HG03135 (cell line): ENCODE results near the gene EPN1.
"Not testable (repeated sequence)": the region's sequence is repeated elsewhere in the genome, so short reads cannot be mapped to it uniquely, and the experiment has no call there.

Experiments used
- ATAC-seq: cut with Tn5 transposase; IDR thresholded peaks from one replicate; pipeline ENCODE4 v1.9.1; 2021; ENCODE audit warnings: mild to moderate bottlenecking, moderate library complexity; ENCODE audit not compliant: unreplicated experiment

The EPN1 gene

GRCh38 chr19:55716531-55716930 lies 41.5 kb downstream of the EPN1 start:
- ATAC-seq = no peak

GRCh38 chr19:55717251-55717650 lies 42.2 kb downstream of the EPN1 start:
- no peak for ATAC-seq

GRCh38 chr19:55717879-55718711 lies 43.1 kb downstream of the EPN1 start:
- ATAC-seq = not testable (repeated sequence)

- no peak for ATAC-seq
Observed at GRCh38 chr19:55720214-55720746, 45.3 kb downstream of the EPN1 start.

GRCh38 chr19:55720801-55721200 lies 45.8 kb downstream of the EPN1 start:
- ATAC-seq = no peak

GRCh38 chr19:55723491-55723890 lies 48.5 kb downstream of the EPN1 start:
- ATAC-seq = no peak

GRCh38 chr19:55730378-55730777 lies 55.4 kb downstream of the EPN1 start:
- not testable (repeated sequence) for ATAC-seq

- ATAC-seq = no peak
Observed at GRCh38 chr19:55738302-55738701, 63.3 kb downstream of the EPN1 start, which contains the start of gene NLRP9. Gene NLRP9, minus strand, starts transcription at chr19:55738402. Its CDS starts 28 bp downstream, at chr19:55738374.

GRCh38 chr19:55750715-55751114 lies 75.7 kb downstream of the EPN1 start:
- ATAC-seq = no peak

GRCh38 chr19:55753401-55753800 lies 78.4 kb downstream of the EPN1 start:
- no peak for ATAC-seq

GRCh38 chr19:55756808-55757207 lies 81.8 kb downstream of the EPN1 start:
- not testable (repeated sequence) for ATAC-seq

GRCh38 chr19:55758797-55759196 lies 83.8 kb downstream of the EPN1 start, which contains the start of gene RFPL4A:
Gene RFPL4A, plus strand, starts transcription at chr19:55759097. Its CDS starts 2,704 bp downstream, at chr19:55761801.
- ATAC-seq = not testable (repeated sequence)
